H1 (cell line): ENCODE measurements around the gene RPP25. TPM values are rescaled to one million over a fixed set of nuclear protein-coding genes. Genes with fewer than 3 reads are reported as not detected.

Experiments
- CHD7 ChIP-seq: fragments of 300-600 bp; sonication (generic); IDR thresholded peaks from 2 replicates; pipeline ENCODE4 v1.7.1; 2012; ENCODE audit warnings: low read length, moderate library complexity, mild to moderate bottlenecking, inconsistent platforms; ENCODE audit not compliant: insufficient replicate concordance
- polyA plus RNA-seq, 7 experiments: library from polyadenylated mRNA; depleted of rRNA in 3 of 7; stranded (reverse) in 5 of 7; unstranded in 2 of 7; fragments of >200 nt in 5 of 7; fragments of 200-250 nt in 2 of 7; gene quantifications; 1 replicate in 5 of 7; 2 replicates in 1 of 7; 4 replicates in 1 of 7; pipeline versions ENCODE4 v1.2.1 to v1.2.3, GENCODE V29; 2011 to 2013; ENCODE audit warnings: missing spikeins in 2 of 7, mixed read lengths in 2 of 7
- total RNA-seq: library from RNA; stranded (reverse); fragmentation: NEBNext Ultra II Directional; extraction: Animal tissue kit (Norgen Biotek cat#: 25700); gene quantifications from 2 replicates; pipeline ENCODE4 v1.2.1, GENCODE V29; 2021

The RPP25 gene
- total and polyA plus RNA-seq, 2 of the 8 experiments (the other 6 are each of a cell fraction or from before 2014, with no cell fraction given): 17.4 to 19.8 TPM

GRCh38 chr15:75001310-75001709 is 44.7 kb upstream of the RPP25 start (continued):
- TF ChIP-seq CHD7: no peak
